GM12875 (cell line): ENCODE data around the gene PGAM2.

Experiments used
- H3K4me3 ChIP-seq: one replicate; pipeline ENCODE4 v1.5.1; 2011; ENCODE audit warnings: low read depth, low read length, control low read depth
- TF ChIP-seq, protein P1 (sequence below): IDR thresholded peaks from 2 replicates; pipeline ENCODE4 v1.5.1; 2011; ENCODE audit warnings: low read depth, mild to moderate bottlenecking, control low read depth, inconsistent platforms, low read length, moderate library complexity, borderline replicate concordance; ENCODE audit not compliant: insufficient read depth

Gene PGAM2

DNA sequence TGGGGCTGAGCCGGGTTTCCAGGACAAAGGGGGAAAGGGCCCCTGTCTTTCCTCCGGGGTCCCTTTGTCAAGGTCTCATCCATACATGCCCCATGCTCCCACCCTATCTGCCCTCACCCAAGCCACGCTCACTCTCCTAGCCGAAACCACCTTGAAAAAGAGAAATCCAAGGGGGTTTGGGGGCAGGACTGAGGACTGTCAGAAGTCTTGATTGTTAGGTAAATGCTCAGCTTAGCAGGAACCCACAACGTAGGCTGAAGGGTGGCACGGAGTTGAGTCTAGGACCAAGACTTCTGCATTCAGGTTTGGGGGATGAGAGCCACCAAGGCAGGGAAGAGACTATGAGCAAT lies 719 bp upstream of the PGAM2 start:
- no peak overlapping the region for H3K4me3 ChIP-seq
- TF ChIP-seq, protein P1, sequence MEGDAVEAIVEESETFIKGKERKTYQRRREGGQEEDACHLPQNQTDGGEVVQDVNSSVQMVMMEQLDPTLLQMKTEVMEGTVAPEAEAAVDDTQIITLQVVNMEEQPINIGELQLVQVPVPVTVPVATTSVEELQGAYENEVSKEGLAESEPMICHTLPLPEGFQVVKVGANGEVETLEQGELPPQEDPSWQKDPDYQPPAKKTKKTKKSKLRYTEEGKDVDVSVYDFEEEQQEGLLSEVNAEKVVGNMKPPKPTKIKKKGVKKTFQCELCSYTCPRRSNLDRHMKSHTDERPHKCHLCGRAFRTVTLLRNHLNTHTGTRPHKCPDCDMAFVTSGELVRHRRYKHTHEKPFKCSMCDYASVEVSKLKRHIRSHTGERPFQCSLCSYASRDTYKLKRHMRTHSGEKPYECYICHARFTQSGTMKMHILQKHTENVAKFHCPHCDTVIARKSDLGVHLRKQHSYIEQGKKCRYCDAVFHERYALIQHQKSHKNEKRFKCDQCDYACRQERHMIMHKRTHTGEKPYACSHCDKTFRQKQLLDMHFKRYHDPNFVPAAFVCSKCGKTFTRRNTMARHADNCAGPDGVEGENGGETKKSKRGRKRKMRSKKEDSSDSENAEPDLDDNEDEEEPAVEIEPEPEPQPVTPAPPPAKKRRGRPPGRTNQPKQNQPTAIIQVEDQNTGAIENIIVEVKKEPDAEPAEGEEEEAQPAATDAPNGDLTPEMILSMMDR = no peak

DNA sequence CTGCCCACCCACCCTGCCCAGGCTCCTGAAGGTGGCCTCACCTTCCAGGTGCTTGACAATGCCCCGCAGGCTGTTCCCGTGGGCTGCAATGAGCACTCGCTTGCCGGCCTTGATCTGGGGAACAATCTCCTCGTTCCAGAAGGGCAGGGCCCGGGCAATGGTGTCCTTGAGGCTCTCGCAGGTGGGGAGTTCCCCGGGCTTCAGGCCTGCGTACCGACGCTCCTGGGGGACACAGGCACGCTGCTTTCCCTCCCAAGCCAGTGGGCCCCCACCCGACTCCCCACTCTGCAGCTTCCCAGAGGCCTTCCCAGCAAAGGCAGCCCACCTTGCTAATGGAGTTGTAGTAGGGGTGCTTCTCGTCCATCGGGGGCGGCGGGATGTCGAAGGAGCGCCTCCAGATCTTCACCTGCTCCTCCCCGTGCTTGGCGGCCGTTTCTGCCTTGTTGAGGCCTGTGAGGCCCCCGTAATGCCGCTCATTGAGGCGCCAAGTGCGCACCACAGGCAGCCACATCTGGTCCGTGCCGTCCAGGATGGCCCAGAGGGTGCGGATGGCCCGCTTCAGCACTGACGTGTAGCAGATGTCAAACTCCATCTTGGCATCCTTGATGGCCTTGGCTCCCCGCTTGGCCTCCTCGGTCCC lies 456 bp downstream of the PGAM2 start:
- no peak overlapping the region for H3K4me3 ChIP-seq
- TF ChIP-seq, protein P1 = no peak

DNA sequence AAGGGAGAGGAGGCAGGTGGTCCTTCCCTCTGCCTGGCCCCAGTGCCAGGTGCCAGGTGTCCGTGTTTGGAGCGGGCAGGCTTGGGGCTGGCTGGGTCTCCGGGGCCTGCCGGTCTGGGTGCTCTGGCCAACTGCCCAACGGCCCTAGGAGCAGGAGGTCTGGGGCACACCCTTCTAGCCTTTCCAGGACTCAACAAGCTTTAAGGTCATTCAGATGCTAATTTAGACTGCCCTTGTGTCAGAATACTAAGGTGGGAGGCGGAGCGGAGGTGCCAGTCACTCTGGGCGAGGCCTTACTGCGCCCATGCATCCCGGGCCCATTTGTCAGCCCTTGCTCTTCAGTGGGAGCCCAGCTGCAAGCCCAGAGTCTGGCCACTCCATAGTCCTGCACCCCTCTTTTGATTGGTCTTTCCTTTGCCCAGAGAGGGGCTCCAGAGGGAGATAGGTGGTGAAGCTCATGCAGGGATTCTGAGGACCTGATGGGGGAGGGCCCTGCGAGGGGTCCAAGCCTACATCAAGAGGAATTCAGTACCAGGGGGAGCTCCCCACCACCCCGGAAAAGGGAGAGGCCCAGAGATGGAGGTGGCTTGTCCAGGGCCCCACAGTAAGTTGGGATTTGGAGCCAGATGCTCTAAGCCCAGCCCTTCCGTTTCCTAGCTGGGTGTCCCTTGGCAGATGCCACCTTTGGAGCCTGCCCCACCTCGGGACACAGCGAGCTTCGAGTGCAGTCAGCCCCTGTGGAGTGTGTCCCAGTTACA lies 1.3 kb downstream of the PGAM2 start:
- TF ChIP-seq, protein P1 = no peak
- H3K4me3 ChIP-seq = no peak overlapping the region

DNA sequence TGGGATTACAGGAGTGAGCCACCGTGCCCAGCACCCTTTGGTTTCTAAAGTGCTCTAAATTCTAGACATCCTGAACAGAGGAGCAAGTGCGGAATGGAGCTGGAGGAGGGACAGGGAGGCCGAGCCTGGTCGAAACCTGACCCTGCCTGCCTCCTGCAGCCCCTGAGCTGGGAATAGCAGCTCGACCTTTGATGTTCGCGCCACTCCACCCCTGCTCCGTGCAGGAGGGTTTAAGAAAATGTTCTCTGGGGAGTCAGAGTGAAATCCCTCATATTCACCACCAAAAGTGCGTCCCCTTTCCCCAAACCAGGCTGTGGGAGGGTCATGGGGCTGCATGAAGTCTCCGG lies 1.8 kb downstream of the PGAM2 start:
- TF ChIP-seq, protein P1 = no peak

DNA sequence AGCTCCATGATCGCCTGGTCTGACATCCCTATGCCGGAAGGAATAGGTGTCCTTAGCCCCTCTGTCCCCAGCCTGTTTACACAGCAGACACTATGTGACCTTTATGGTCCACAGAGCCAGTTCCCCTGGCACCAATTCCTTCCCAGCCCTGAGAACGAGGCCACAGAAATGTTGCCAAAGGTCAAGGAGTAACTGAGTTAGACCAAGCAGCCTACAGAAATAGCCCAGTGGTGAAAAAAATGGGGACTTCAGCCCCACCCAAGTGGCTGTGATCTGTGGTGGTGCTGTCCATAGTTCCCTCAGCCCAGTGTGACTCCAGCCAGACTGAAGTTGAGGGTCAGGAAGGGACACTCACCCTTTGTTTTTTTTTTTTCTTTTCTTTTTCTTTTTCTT lies 2.5 kb downstream of the PGAM2 start:
- no peak overlapping the region for H3K4me3 ChIP-seq
- TF ChIP-seq, protein P1 = no peak

More for the DNA sequence above, 1.8 kb downstream of the PGAM2 start:
- no peak overlapping the region for H3K4me3 ChIP-seq

DNA sequence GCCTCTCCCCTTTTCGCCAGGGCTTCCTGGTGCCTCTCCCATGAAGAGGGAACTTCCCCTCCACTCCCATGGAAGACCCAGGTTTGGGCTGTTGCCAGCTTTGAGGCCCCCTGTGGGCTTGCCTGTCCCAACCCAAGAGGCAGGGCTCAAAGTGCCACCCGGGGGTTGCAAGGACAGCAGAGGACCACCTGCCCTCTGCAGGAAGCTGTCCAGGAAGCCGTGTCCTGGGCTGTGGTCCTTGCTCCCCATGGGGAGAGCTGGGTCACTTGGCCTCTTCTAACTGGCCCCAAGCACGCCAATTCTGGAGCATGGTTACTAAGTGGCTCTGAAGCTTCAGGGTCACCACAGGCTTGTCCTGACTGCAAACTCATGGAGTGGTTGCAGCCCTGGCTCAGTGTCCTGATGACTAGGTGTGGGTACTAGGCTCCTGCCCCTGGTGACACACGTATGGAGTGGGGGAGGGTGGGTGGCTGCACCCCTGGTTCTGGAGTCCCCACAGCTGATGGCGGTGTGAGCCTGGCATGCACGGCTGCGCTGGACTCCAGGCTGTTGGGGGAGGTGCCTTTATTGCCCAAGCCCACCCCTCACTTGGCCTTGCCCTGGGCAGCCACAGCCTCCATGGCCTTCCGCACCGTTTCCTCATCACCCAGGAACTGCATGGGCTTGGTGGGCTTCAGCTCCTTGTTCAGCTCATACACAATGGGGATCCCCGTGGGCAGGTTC lies 3.0 kb downstream of the PGAM2 start:
- TF ChIP-seq, protein P1 = no peak
- no peak overlapping the region for H3K4me3 ChIP-seq

DNA sequence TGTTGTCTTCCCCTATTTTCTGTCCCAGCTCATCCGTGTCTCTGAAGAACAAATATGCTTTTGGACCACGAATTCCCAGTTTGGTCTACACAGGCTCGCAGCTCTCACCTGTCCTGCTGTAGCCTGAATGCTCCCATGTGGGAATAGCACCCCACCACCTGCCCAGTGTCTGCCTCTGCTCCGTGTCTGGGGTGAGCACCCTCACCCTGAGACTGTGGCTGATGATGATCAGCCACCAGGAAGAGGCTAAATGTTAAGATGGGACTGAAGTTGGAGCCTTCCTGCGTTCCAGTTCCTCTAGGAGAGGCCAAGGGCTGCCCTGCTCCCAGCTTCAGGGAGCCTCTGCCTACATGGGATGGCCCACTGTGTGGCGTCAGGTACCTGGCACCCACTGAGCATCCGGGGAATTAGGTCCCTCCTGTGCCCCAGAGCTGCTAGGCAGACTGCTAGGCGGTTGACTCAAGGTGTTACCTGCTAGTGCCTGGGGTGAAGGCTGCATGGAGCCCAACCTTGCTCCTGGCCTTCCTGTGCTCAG lies 3.7 kb downstream of the PGAM2 start:
- TF ChIP-seq, protein P1 = no peak
- H3K4me3 ChIP-seq = no peak overlapping the region
